AG20443 (cell line): ENCODE measurements around the gene SREK1IP1.

ENCODE experiments used
- DNase-seq: peaks from one replicate; pipeline ENCODE4 v3.0.0; 2012; ENCODE audit warnings: low spot score, mixed read lengths

The SREK1IP1 gene

GRCh38 chr5:64768358-64769312 is at the start of gene SREK1IP1, which contains the start of gene CWC27:
Gene SREK1IP1, minus strand, starts transcription at chr5:64768691. Its CDS starts 174 bp downstream, at chr5:64768517.
Gene CWC27, plus strand, starts transcription at chr5:64768930. Its CDS starts 217 bp downstream, at chr5:64769147.
- peak; percentile 91 for DNase-seq

DNA sequence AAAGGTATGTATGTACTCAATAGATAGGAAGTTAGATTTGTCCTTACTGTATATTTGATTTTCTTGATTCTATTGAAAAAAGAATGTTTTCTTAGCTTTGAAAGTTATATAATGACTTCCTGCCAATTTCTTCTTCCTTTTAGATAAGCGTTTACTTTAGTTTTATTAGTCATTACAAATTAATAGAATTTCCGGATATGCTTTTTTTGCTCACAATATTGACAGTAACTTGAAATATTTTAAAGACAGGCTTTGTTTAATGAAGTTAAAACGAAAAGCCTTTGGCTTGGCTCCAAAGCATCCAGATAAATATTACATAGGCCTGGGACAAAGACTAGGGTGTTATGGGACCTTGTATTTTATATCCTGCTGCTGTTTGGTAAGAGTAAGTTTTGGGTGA is 49.8 kb upstream of the SREK1IP1 start:
- DNase-seq = no peak

- no peak for DNase-seq
These were observed 45.6 kb upstream of the SREK1IP1 start for GRCh38 chr5:64814073-64814472.

DNA sequence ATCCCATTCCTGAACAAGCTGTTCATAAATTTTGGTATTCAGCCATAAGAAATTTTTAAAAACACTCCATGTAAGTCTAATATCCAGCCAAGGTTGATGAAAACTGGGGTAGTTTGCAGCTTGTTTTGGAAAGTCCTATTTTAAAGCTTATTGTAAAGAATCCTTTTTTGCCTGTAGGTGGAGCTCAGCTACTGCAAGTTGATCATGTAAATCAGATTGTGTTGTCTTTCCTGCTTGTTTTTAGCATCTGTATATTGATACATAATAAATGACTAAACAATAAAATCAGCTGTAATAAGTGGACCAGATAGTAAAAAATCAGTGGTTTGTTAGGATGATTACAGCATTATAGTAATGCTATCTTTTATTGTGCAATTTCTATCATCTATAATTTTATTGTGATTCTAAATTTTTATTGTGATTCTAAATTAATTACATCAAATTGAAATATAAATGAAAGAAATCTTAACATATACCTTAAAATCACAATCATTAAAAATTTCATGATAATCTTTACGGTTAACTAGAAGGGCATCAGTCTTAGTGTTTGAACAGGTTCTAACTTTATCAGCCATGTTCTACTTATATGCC is 42.7 kb upstream of the SREK1IP1 start:
- DNase-seq = peak; percentile 39

DNA sequence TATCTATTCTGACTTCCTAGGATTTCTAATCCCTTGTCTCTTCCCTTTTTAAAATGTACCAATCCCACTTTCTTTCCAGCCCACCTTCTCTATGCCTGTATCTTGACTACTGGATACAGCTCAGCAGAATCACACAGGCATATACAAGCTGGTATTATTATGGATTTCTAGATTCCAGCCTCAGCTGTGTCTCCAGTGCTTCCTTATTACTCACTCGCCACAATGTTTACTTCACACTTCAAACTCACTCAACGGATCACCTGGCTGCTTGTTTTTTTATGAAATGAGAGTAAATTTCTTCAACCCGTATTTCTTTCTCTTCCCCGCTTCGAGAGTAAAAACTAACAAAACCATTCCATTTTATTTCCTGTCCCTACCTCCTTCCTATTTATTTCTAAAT is 39.0 kb upstream of the SREK1IP1 start:
- DNase-seq = no peak

GRCh38 chr5:64806537-64806936 is 38.0 kb upstream of the SREK1IP1 start:
- no peak for DNase-seq

DNA sequence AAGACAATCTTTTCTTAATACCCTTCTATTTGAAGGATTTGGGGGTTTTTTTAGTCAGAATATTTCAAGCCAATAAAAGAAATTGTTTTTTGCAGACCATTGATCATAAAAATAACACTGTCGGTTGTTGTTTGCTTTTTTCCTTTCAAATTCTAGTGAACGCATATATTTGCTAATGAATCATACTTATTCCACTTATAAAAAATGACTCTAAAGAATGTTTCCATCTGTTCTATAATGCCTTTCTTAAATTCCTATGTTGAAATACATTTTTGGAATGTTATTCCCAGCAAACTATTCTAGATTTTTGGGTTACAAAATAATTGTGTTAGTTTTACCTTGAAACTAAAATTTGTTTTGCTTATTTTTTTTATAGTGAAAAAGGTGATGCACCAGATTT is 32.4 kb upstream of the SREK1IP1 start:
- no peak for DNase-seq

DNA sequence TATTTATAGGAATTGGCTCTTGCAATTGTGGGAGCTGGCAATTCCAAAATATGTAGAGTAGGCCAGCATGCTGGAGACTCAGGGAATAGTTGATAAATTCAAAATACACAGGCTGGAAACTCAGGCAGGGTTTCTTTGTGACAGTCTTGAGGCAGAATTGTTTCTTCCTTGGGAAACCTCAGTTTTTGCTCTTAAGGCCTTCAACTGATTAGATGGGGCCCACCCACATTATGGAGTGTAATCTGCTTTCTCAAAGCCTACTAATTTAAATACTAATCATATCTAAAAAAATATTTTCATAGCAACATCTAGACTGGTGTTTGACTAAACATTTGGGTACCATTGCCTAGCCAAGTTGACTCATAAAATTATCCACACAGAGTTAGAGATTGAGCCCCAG is 27.8 kb upstream of the SREK1IP1 start:
- DNase-seq = no peak

GRCh38 chr5:64794053-64794770 is 25.7 kb upstream of the SREK1IP1 start:
- no peak for DNase-seq

DNA sequence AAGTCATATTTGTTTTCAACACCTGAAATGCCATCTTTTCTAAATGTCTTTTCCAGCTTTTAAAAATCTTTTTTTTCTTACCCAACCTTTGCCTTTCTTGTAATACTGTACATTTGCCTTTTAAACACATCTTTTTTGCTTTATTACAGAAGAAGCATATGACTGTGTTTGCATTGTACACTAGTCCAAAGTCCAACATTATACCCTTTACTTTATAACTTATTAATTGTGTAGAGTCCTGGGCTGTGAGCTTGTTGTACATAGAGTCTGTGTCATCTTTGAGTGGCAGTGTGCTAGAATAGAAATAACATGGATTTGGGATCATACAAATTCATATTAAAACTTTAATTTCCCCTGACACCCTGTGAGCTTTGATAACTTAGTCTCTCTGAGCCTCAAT is 24.0 kb upstream of the SREK1IP1 start:
- DNase-seq = no peak

GRCh38 chr5:64790210-64790609 is 21.7 kb upstream of the SREK1IP1 start:
- no peak for DNase-seq

DNA sequence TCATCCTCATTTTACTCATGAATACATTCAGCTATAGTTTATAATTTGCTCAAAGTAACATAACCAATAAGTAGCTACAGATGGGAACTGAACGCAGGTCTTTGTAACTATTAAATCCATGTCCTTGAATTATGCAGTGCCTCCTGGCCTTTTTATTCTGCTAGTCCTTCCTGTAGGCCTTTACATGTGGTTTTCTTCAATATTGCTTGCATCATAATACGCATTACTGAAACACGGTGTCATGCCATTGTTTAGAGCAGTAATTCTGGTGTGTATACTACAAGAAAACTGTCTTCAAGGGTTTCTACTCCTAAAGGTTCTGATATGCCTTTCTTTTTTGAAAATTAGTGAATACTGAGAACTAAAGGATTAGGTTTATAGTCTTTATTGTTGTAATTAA is 21.0 kb upstream of the SREK1IP1 start:
- DNase-seq = no peak

DNA sequence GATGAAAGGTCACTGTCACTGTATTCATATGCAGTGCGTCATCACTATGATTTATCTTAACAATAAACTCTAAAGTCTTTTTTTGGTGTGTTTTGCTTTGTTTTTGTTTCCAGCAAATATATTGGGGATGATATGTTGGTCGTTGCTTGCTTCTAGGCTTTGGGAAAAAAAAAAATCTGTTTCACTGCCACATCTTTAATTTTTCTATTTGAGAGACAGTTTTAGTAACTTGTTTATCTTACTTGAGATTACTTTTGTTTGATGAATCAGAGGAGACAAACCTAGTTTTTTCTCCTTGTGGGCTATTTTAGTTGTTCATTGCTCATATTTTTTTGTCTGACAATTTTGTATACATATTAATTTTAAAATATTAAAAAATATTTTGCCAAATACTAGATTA is 19.7 kb upstream of the SREK1IP1 start:
- no peak for DNase-seq

GRCh38 chr5:64786372-64786771 is 17.9 kb upstream of the SREK1IP1 start:
- DNase-seq = no peak

DNA sequence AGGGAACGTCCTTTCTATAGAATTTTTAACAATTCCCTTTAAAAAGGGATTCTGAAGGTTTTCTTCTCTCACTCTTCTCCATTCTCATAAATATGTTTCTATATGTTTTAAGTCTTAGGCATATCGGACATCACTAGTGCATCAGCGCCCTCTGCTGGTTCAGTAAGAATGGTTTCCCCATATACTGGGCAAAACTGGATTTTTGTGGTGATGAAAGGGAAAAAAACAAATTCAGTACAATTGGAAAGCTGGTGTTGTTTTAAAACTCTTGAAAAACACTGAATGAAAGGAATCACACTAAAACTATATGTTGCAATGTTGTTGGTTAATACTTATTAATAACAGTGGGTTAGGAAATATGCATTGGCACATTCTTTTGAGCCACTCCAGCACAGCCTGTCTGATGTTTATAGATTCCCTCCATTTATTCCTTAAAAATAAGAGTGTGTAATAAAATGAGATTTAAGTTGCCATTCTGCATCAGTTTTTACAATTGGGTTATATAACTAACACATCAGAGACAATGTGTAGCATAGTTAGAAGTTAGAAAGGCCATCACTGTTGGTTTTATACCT is 16.0 kb upstream of the SREK1IP1 start:
- peak; percentile 46 for DNase-seq

DNA sequence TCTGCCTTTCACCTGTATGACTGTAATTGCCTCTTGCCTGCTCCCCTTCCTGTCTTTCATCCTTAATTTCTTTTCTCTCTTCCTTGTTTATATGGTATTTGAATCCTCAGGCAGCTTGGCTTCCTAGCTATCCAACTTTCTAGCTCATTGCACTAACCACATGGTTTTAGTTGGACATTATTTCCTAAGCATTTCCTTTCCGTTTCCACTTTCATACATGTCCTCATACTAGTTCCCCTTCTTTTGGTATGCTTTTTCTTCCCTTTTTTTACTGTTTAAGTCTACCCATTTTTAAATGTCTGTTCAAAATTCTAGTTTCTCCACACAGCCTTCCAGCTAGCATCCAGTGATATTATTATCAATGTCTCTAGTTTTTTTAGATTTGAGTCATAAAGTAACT is 6.8 kb upstream of the SREK1IP1 start:
- DNase-seq = no peak

DNA sequence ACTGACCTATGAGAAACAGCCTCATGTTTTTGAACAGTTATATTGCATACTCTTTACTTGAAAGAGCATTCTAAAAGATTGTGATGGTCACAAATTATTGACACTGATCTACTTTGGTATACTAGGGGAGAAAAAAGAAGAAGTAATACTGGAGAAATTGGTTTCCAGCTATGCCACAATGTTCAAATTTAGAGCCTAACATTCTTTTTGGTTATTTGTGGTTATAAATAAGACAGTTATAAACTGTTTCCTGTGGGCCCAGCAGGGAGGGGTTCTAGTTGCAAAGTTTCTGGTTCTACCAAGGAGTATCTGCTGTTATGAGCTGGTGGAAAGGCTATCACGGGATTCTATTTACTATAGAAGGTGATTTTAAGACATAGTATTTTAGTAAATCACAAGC is 5.0 kb upstream of the SREK1IP1 start:
- no peak for DNase-seq

- DNase-seq = no peak
These were observed 3.2 kb upstream of the SREK1IP1 start for GRCh38 chr5:64771736-64772135.

DNA sequence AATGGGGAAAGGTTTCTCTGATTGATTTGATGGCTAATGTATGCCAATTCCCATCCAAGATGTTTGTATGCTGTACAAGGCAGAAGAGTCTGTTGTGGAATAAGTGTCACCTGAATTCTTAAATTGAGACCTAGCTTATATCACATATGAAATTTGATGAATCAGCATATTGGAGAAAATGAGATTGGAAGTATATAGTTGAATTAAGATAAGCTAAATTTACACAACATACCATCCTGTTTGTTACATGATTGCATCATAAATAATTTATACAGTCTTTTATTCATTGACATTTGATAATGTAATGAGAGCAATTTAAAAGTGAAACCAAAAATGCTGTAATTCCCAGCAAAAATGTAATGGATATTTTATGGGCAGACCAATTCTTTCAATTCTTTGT is 1.4 kb upstream of the SREK1IP1 start:
- DNase-seq = no peak

DNA sequence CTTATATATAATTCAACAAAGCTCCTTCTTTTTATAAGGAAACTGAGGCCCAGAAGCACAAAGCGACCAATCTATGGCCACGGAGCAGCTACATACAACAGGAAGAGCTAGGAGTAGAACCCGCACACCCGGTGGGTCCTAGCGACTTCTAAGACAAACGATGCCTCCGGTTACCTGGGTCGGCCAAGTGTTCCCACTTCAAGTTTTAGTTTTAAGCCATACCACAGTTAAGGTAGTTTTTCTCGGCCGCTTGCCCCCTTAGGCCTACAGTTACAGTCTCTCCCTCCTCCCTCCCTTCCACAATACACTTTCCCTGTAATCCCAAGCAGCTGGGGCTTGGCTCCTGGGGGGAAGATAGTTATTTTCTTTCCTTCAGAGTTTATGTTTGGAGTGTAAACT is 533 bp downstream of the SREK1IP1 start:
- peak; percentile 12 for DNase-seq

GRCh38 chr5:64766941-64767340 is 1.6 kb downstream of the SREK1IP1 start:
- no peak for DNase-seq

DNA sequence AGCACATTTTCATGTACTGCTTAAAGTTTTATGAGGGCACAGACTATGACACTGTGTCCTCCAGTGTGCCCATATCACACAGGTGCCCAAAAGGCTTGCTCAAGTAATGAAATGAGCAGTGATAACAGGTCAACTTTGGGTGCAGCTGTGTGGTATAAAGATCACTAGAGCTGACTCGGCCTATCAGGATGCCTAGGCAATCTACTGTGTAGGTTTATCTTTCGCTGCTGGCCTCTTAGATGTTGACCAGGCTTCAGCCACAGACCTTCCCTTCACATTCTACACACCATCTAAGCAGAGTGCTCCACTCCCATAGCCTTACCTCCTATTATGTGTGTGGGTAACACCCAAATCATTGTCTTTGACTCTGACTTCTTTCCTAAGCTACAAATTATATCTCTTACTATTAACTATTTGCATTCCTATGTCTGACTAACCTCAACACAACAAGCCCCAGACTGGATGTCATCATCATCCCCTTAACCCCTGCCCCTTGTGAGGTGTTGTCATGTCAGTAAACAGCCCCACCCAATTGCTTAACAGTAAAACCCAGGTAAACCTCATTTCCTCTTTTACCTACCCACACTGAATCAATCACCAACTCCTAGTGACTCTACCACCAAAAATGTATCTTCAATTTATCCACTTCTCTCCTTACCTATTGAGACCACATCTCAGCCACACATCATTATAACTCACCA is 2.5 kb downstream of the SREK1IP1 start:
- no peak for DNase-seq
